Activated naive CD4-positive, alpha-beta T cell treated with anti-CD3 and anti-CD28 coated beads for 36 hours (primary cell): Measurements from ENCODE around the gene PECR. TPM values are rescaled to one million over a fixed set of nuclear protein-coding genes. Genes with fewer than 3 reads are reported as not detected.
A peak's percentile ranks its signal among the peaks of the same experiment; 100 is the strongest.

Experiments used
- CTCF ChIA-PET: fragments of 350-600 bp; sonication (Branson Sonifier 250); formaldehyde crosslinking; loops from one replicate; lab custom pipeline; 2021; ENCODE audit warnings: antibody characterized with exemption; lab: Charles Lee
- DNase-seq: peaks from one replicate; pipeline ENCODE4 v3.0.0-alpha.2; 2020
- H3K27ac Mint-ChIP-seq: one replicate; pipeline ENCODE4 v1.8.0; 2021; ENCODE audit warnings: mild to moderate bottlenecking, mixed read lengths
- H3K27me3 Mint-ChIP-seq: one replicate; pipeline ENCODE4 v1.8.0; 2021; ENCODE audit warnings: low read depth, mixed read lengths
- H3K36me3 Mint-ChIP-seq: one replicate; pipeline ENCODE4 v1.8.0; 2021; ENCODE audit warnings: low read depth, mixed read lengths
- H3K4me1 Mint-ChIP-seq: one replicate; pipeline ENCODE4 v1.8.0; 2021; ENCODE audit warnings: low read depth, mixed read lengths
- H3K4me3 Mint-ChIP-seq: one replicate; pipeline ENCODE4 v1.8.0; 2021; ENCODE audit warnings: mild to moderate bottlenecking, moderate library complexity, mixed read lengths
- H3K9me3 Mint-ChIP-seq: one replicate; pipeline ENCODE4 v1.8.0; 2021; ENCODE audit warnings: mixed read lengths
- intact Hi-C: fragments of 100-400 bp; cut with micrococcal nuclease; formaldehyde crosslinking; loops from one replicate; pipeline ENCODE4 v1.15.1; 2023
- total RNA-seq, 2 experiments: library from RNA; stranded (reverse); gene quantifications; one replicate each; pipeline ENCODE4 v1.2.3, GENCODE V29; 2021

PECR gene
- total RNA-seq, 2 experiments from 2014 or later = 18.8 to 20.9 TPM

GRCh38 chr2:216113572-216113971 lies 32.0 kb upstream of the PECR start:
- DNase-seq = no peak
- peak overlapping the region; percentile 99 for H3K27ac Mint-ChIP-seq
- peaks cover 80% of the 10 kb centered on the region for H3K36me3 Mint-ChIP-seq
- CTCF ChIA-PET = interaction anchor here (1.2 to 2.9 kb wide), 10 partner anchors 9 to 292 kb away, joined by 3 to 18 read pairs (median 8); partner anchors contain the start of genes PECR and TMEM169
- H3K9me3 Mint-ChIP-seq = no peaks in the 10 kb centered on the region
- intact Hi-C loops = no loop called here
- peak overlapping the region; percentile 7 for H3K4me3 Mint-ChIP-seq
- H3K27me3 Mint-ChIP-seq = no peaks in the 10 kb centered on the region
- peaks cover 78% of the 10 kb centered on the region for H3K4me1 Mint-ChIP-seq

GRCh38 chr2:216112926-216113325 lies 31.3 kb upstream of the PECR start:
- Mint-ChIP-seq H3K27ac (peak overlapping the region; percentile 99), H3K4me3 (no peak overlapping the region), H3K4me1 (peaks cover 74% of the 10 kb centered on the region), H3K27me3 (no peaks in the 10 kb centered on the region), H3K9me3 (no peaks in the 10 kb centered on the region), H3K36me3 (peaks cover 74% of the 10 kb centered on the region)
- no peak for DNase-seq
- CTCF ChIA-PET = interaction anchor here (1.3 to 2.9 kb wide), 4 partner anchors 10 to 79 kb away, joined by 3 to 18 read pairs (median 11); no protein-coding TSS in a partner anchor
- intact Hi-C loops = no loop called here

GRCh38 chr2:216111122-216111521 lies 29.5 kb upstream of the PECR start:
- DNase-seq = no peak
- CTCF ChIA-PET = interaction anchor here (0.6 to 4.6 kb wide), 13 partner anchors 8 to 293 kb away, joined by 3 to 33 read pairs (median 5); no protein-coding TSS in a partner anchor
- Mint-ChIP-seq H3K9me3 (no peaks in the 10 kb centered on the region), H3K4me3 (peak overlapping the region; percentile 100), H3K4me1 (peaks cover 58% of the 10 kb centered on the region), H3K27ac (peak overlapping the region; percentile 99), H3K36me3 (peaks cover 61% of the 10 kb centered on the region), H3K27me3 (no peaks in the 10 kb centered on the region)
- intact Hi-C loops = no loop called here

- no peaks in the 10 kb centered on the region for H3K27me3 Mint-ChIP-seq
- intact Hi-C loops = loop anchor here (1.0 kb wide), 5 partner anchors 22 to 556 kb away; no protein-coding TSS in a partner anchor
- peak overlapping the region; percentile 99 for H3K27ac Mint-ChIP-seq
- peaks cover 58% of the 10 kb centered on the region for H3K36me3 Mint-ChIP-seq
- H3K4me3 Mint-ChIP-seq = peak overlapping the region; percentile 100
- peaks cover 56% of the 10 kb centered on the region for H3K4me1 Mint-ChIP-seq
- CTCF ChIA-PET = interaction anchor here (0.6 to 4.6 kb wide), 25 partner anchors 8 to 301 kb away, joined by 3 to 33 read pairs (median 5); partner anchors contain the start of genes PECR, SMARCAL1 and TMEM169
- H3K9me3 Mint-ChIP-seq = no peaks in the 10 kb centered on the region
- no peak for DNase-seq
Measured at GRCh38 chr2:216110620-216111019, 29.0 kb upstream of the PECR start.

- no peak for DNase-seq
- peak overlapping the region; percentile 100 for H3K4me3 Mint-ChIP-seq
Measured at GRCh38 chr2:216109962-216110614, 28.5 kb upstream of the PECR start.

GRCh38 chr2:216108967-216109921 lies 27.6 kb upstream of the PECR start, which contains the start of gene XRCC5:
Gene XRCC5 (plus strand): TSS chr2:216109348. CDS start chr2:216109437, 89 bp downstream.
- intact Hi-C loops = loop anchor here (1.0 to 2.0 kb wide), 9 partner anchors 25 to 798 kb away; partner anchors contain the start of genes RPL37A and SMARCAL1
- H3K4me3 Mint-ChIP-seq = peak within 1 kb of the TSS; percentile 100
- H3K9me3 Mint-ChIP-seq = no peaks in the 10 kb centered on the region
- CTCF ChIA-PET = interaction anchor here (0.6 to 4.6 kb wide), 27 partner anchors 8 to 700 kb away, joined by 3 to 33 read pairs (median 5); partner anchors contain the start of genes PECR, SMARCAL1 and TMEM169
- peaks cover 45% of the 10 kb centered on the region for H3K4me1 Mint-ChIP-seq
- peak; percentile 99 for DNase-seq
- H3K27ac Mint-ChIP-seq = peak within 1 kb of the TSS; percentile 99
- H3K27me3 Mint-ChIP-seq = no peaks in the 10 kb centered on the region
- H3K36me3 Mint-ChIP-seq = peaks cover 46% of the 10 kb centered on the region

More at GRCh38 chr2:216109962-216110614, 28.5 kb upstream of the PECR start:
- peak overlapping the region; percentile 99 for H3K27ac Mint-ChIP-seq
- H3K36me3 Mint-ChIP-seq = peaks cover 55% of the 10 kb centered on the region
- intact Hi-C loops = loop anchor here (1.0 to 2.0 kb wide), 14 partner anchors 22 to 799 kb away; partner anchors contain the start of genes RPL37A and SMARCAL1
- H3K9me3 Mint-ChIP-seq = no peaks in the 10 kb centered on the region
- H3K27me3 Mint-ChIP-seq = no peaks in the 10 kb centered on the region
- CTCF ChIA-PET = interaction anchor here (0.9 to 4.6 kb wide), 26 partner anchors 9 to 302 kb away, joined by 3 to 33 read pairs (median 5); partner anchors contain the start of genes PECR, SMARCAL1 and TMEM169
- peaks cover 53% of the 10 kb centered on the region for H3K4me1 Mint-ChIP-seq

- CTCF ChIA-PET = interaction anchor here (0.7 to 4.6 kb wide), 12 partner anchors 11 to 699 kb away, joined by 3 to 33 read pairs (median 8); partner anchors contain the start of gene SMARCAL1
- Mint-ChIP-seq H3K27me3 (no peaks in the 10 kb centered on the region), H3K9me3 (no peaks in the 10 kb centered on the region), H3K36me3 (peaks cover 40% of the 10 kb centered on the region), H3K27ac (peak overlapping the region; percentile 99), H3K4me1 (peaks cover 36% of the 10 kb centered on the region), H3K4me3 (peak overlapping the region; percentile 100)
- intact Hi-C loops = loop anchor here (2.0 kb wide), 2 partner anchors 240 to 366 kb away; no protein-coding TSS in a partner anchor
- no peak for DNase-seq
Measured at GRCh38 chr2:216108310-216108966, 26.8 kb upstream of the PECR start.

- Mint-ChIP-seq H3K4me1 (peaks cover 30% of the 10 kb centered on the region), H3K4me3 (no peak overlapping the region), H3K36me3 (peaks cover 33% of the 10 kb centered on the region), H3K27me3 (no peaks in the 10 kb centered on the region), H3K9me3 (no peaks in the 10 kb centered on the region), H3K27ac (peak overlapping the region; percentile 43)
- intact Hi-C loops = loop anchor here (2.0 kb wide), 2 partner anchors 241 to 367 kb away; no protein-coding TSS in a partner anchor
- no peak for DNase-seq
- CTCF ChIA-PET = interaction anchor here (1.0 to 4.6 kb wide), 8 partner anchors 11 to 296 kb away, joined by 3 to 33 read pairs (median 4); no protein-coding TSS in a partner anchor
Measured at GRCh38 chr2:216107760-216108159, 26.2 kb upstream of the PECR start.

- Mint-ChIP-seq H3K4me3 (no peak overlapping the region), H3K4me1 (peaks cover 25% of the 10 kb centered on the region), H3K27me3 (no peaks in the 10 kb centered on the region), H3K9me3 (no peaks in the 10 kb centered on the region), H3K36me3 (peaks cover 30% of the 10 kb centered on the region), H3K27ac (peak overlapping the region; percentile 43)
- CTCF ChIA-PET = interaction anchor here (0.9 to 4.6 kb wide), 7 partner anchors 16 to 297 kb away, joined by 3 to 33 read pairs (median 4); no protein-coding TSS in a partner anchor
- intact Hi-C loops = no loop called here
- no peak for DNase-seq
Measured at GRCh38 chr2:216107320-216107719, 25.7 kb upstream of the PECR start.

- Mint-ChIP-seq H3K27ac (no peak overlapping the region), H3K36me3 (peaks cover 4% of the 10 kb centered on the region), H3K4me3 (no peak overlapping the region), H3K27me3 (no peaks in the 10 kb centered on the region), H3K4me1 (peaks cover 3% of the 10 kb centered on the region), H3K9me3 (no peaks in the 10 kb centered on the region)
- intact Hi-C loops = no loop called here
- CTCF ChIA-PET = interaction anchor here (1.2 kb wide), 1 partner anchor 9 kb away, joined by 4 read pairs; no protein-coding TSS in a partner anchor
- DNase-seq = no peak
Measured at GRCh38 chr2:216104691-216105090, 23.1 kb upstream of the PECR start.

- Mint-ChIP-seq H3K4me1 (no peaks in the 10 kb centered on the region), H3K36me3 (no peaks in the 10 kb centered on the region), H3K27me3 (no peaks in the 10 kb centered on the region), H3K4me3 (no peak overlapping the region), H3K9me3 (no peaks in the 10 kb centered on the region), H3K27ac (no peak overlapping the region)
- CTCF ChIA-PET = no interaction called here
- DNase-seq = no peak
- intact Hi-C loops = no loop called here
Measured at GRCh38 chr2:216103213-216103612, 21.6 kb upstream of the PECR start.
